A549 (cell line): ENCODE data around the gene DDX41.

Experiments
- BCL3 ChIP-seq: fragments of >200 bp; sonication (Bioruptor Twin); formaldehyde crosslinking; IDR thresholded peaks from 3 replicates; pipeline ENCODE4 v1.6.1; 2016
- CEBPB ChIP-seq, 2 experiments: fragments of >200 bp in 1 of 2; sonication (Bioruptor Twin) in 1 of 2; formaldehyde crosslinking in 1 of 2; IDR thresholded peaks; 2 replicates each; pipeline ENCODE4 v1.6.1; 2012 to 2016
- CHD2 ChIP-seq: fragments of 150-350 bp; IDR thresholded peaks from 2 replicates; pipeline ENCODE4 v1.6.1; 2014; ENCODE audit warnings: low read length; ENCODE audit not compliant: partially characterized antibody
- CTCF ChIP-seq: fragments of >200 bp; sonication (Bioruptor Twin); formaldehyde crosslinking; IDR thresholded peaks from 3 replicates; pipeline ENCODE4 v1.5.1; 2016
- ELK1 ChIP-seq: fragments of 150-350 bp; IDR thresholded peaks from 2 replicates; pipeline ENCODE4 v1.6.1; 2014; ENCODE audit warnings: low read depth, mild to moderate bottlenecking, low read length
- ESRRA ChIP-seq: fragments of 150-350 bp; IDR thresholded peaks from 2 replicates; pipeline ENCODE4 v1.6.1; 2014; ENCODE audit warnings: mild to moderate bottlenecking, low read length, borderline replicate concordance
- POLR2A ChIP-seq: IDR thresholded peaks from 2 replicates; pipeline ENCODE4 v1.6.1; 2012; ENCODE audit warnings: mild to moderate bottlenecking, low read length
- SREBF2 ChIP-seq: fragments of 450-650 bp; IDR thresholded peaks from 2 replicates; pipeline ENCODE4 v1.6.1; 2014; ENCODE audit warnings: mild to moderate bottlenecking, moderate library complexity
- USF2 ChIP-seq: fragments of 450-650 bp; IDR thresholded peaks from 2 replicates; pipeline ENCODE4 v1.6.1; 2014; ENCODE audit warnings: antibody characterized with exemption
- TF ChIP-seq, protein P1 (sequence below): fragments of 250-450 bp; sonication (Bioruptor Pico); IDR thresholded peaks from 2 replicates; pipeline ENCODE4 v1.5.0; 2021; ENCODE audit warnings: mild to moderate bottlenecking, moderate library complexity, borderline replicate concordance

DNA sequence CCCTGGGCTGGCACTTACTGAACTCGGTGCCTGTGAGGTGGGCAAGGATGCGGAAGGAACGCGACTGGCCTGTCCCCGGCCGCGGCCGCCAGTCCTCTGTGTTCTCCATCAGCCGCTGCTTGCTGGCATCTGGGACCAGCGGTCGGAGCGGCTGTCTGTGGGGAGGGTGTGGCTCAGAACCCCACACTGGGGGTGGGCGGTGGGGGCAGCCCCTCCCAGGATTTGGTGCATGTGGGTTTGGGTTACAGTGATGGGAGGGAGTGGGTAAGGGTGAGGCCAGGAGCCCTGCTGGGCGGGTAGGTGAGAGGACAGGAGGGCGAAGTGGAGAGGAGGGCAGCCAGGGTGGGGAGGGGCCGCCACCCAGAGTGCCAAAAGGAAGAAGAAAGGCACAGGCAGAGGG, 25.8 kb downstream of the DDX41 start:
- TF ChIP-seq CTCF = no peak
- TF ChIP-seq BCL3 = no peak
- no peak for TF ChIP-seq CHD2
- TF ChIP-seq ESRRA = no peak
- no peak for TF ChIP-seq SREBF2
- TF ChIP-seq CEBPB (IDR thresholded peaks at IDR 0.05) = no peak
- TF ChIP-seq POLR2A = no peak
- TF ChIP-seq ELK1 = no peak
- TF ChIP-seq USF2 = no peak
- TF ChIP-seq, protein P1, sequence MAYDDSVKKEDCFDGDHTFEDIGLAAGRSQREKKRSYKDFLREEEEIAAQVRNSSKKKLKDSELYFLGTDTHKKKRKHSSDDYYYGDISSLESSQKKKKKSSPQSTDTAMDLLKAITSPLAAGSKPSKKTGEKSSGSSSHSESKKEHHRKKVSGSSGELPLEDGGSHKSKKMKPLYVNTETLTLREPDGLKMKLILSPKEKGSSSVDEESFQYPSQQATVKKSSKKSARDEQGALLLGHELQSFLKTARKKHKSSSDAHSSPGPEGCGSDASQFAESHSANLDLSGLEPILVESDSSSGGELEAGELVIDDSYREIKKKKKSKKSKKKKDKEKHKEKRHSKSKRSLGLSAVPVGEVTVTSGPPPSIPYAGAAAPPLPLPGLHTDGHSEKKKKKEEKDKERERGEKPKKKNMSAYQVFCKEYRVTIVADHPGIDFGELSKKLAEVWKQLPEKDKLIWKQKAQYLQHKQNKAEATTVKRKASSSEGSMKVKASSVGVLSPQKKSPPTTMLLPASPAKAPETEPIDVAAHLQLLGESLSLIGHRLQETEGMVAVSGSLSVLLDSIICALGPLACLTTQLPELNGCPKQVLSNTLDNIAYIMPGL (CRISPR knock-in tag) = no peak
